Stimulated activated CD4-positive, alpha-beta T cell treated with anti-CD3 and anti-CD28 coated beads, Interleukin-15, amount 100 ng/mL, for 48 hours (primary cell): ENCODE measurements around the gene SEMA7A.
"Not testable (repeated sequence)": the region's sequence is repeated elsewhere in the genome, so short reads cannot be mapped to it uniquely, and the experiment has no call there.

Source experiments
- DNase-seq, 2 donors: peaks; one replicate each; pipeline ENCODE4 v3.0.0-alpha.2; 2020; ENCODE audit warnings: low read depth in 2 of 2

Gene SEMA7A

DNA sequence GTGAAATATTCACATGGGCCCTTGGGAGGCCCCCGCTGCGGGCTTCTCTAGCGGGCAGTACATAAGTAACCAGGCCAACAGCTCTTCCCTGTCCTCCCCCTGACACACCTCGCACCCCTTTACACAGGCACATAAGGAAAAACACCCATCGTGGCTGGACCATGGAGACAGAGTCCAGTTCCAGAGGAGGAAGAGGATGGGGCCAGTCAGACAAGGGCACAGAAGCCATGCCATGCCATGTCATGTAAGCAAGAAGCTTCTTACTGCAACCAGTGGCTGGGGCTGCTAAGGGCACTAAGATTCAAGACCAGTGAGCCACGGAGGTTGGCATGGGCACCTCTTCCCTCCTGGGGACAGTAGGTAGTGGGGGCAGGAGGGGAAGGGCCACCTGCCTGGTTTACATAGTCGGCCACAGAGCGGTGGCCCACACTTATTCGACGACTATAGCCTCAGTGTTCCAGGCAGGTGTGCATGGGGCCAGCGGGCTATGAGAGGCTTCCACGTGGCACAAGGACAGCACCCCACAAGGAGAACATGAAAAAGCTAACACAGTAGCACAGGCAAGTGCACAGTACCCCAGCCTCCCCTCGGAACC, 60.6 kb downstream of the SEMA7A start:
- no peak for DNase-seq

DNA sequence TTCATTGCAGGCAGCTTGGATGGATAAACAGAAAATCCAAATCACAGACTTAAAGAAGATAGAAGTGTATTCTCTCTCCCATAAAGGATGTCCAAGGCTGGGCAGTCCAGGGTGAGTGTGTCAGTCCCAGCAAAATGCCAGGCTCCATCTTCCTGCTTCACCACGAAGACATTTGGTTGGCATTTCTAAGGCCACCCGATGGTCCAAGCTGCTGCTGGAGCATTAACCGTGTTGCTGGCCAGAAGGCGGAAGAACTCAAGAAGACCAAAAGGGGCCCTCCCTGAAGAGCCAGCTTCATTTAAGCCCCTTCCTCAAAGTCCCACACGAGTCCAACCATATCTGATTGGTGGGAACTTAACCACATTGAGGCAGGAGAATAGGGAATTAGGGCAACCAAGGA, 63.3 kb downstream of the SEMA7A start:
- DNase-seq = no peak

DNA sequence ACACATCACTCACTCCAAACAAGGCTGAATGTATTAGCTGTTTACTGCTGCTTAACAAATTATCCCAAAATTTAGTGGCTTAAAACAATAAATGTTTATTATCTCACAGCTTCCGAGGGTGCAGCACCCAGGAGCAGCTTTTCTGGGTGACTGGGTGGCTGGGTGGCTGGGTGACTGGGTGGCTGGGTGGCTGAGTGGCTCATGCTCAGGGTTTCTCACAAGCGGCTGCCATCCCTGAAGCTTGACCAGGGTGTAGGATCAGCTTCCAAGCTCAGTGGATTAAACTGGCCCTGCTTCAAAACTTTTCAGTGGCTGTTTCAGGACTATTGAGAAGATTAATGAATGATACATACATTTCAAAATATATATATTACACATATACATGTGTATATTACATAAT, 64.0 kb downstream of the SEMA7A start:
- DNase-seq = no peak

DNA sequence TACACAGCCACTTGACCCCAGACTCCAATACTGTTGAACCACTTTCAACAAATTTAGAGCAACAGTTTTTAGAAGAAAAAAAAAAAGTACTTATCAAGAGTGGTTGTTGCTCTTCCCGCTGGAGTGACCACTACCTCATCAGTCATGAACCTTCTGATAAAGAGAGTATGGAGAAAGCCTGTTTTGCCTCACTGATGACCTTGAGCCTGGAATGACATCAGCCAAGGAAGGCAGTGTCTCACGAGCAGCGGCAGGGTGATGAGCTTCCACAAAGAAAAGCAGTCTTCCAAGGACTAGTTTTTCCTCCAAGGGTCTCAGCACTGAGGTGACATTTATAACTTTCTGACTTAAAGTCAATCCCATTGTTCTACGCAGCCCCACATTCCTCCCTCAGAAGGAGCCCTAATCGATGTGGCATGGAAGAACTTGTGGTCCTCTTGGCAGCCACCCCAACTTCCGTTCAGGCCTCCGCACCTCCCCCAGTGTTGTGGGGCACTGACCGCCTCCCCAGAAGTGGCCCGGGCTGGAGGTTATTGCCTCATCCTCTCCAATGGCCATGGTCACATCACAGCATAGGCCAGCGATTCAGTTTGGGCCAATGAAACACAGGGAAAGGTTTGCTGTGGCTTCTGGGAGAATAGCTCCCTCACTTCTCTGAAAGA, 64.5 kb downstream of the SEMA7A start:
- DNase-seq = no peak

DNA sequence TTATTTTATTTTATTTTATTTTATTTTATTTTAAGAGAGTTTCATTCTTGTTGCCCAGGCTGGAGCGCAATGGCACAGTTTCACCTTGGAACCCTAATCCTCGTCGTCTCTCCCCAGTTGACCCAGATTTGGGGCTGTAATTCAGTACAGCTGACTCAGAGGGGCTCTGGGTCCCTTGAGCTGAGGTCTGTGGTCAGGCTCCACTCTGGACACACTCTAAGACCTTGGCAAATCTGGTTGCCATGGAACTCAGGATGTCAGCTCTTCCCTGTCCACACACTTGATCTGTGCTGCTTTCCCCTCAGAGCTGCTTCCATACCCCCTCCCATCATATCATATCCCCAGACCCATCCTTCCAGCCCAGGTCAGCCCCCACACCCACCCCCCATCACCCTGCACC, 65.6 kb downstream of the SEMA7A start:
- DNase-seq = no peak

DNA sequence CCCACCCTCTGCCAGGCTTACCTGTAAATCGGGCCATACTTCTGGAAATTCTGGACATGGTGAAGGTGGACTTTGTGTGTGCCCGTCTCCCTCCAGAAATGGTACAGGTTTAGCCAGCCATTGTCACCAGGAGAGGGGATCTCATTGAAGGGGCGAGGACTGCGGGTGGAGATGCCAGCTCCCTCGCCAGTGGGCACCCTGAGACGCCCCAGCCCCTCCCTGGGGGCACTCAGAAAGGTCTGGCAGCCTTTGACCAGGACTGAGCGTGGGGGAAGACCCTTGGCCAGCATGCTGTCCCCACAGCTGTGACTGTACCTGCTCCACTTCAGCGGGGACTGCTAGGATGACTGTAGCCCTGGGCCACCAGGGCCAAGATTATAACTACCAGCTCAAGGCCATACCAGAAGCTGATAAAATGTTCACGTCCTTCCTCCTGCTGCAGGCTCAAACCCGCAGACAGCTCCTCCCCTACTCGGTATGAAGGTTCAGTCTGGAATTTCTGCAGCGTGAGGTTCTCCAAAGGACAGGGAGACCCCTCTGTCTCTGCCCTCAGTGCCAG, 66.4 kb downstream of the SEMA7A start, which contains the start of gene CYP11A1:
CYP11A1 (minus strand) TSS at position 351 of the 559 bp plus-strand sequence; CDS start at position 290, 61 bp downstream.
- no peak for DNase-seq

DNA sequence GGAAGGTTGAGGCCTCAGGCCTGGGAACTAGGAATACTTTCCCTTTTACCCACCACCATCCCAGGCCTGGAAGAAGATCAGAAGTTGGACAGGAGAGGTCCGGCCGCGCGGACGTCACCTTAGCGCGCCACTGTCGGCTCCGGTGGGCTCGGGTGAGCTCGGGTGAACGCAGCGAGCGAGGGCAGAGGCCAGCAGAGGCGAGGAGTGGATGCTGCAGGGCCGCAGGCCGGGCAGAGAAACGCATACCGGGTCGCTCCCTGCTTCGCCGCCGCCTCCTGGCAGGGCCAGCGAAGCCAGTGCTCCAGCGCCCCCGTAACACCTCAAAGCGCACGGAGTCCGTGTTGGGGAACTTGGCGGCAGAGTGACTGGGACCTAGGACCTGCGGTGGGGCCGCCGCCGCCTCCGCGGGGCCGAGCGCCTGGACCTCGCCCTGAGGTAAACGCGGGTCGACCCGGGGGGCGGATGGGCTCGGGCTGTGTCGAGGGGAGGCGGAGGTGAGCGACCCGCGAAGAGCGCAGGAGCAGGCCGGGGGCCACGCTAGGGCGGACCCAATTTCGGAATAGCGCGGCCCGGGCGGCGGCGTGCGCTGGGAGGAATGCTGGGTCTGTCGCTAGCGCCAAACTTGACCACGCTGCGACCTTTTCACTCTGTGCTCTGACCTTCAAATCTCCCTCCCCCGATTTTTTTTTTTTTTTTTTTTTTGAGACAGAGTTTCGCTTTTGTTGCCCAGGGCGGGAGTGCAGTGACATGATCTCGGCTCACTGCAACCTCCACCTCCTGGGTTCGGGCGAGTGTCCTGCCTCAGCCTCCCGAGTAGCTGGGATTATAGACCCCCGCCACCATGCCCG, 67.9 kb downstream of the SEMA7A start:
- no peak for DNase-seq

DNA sequence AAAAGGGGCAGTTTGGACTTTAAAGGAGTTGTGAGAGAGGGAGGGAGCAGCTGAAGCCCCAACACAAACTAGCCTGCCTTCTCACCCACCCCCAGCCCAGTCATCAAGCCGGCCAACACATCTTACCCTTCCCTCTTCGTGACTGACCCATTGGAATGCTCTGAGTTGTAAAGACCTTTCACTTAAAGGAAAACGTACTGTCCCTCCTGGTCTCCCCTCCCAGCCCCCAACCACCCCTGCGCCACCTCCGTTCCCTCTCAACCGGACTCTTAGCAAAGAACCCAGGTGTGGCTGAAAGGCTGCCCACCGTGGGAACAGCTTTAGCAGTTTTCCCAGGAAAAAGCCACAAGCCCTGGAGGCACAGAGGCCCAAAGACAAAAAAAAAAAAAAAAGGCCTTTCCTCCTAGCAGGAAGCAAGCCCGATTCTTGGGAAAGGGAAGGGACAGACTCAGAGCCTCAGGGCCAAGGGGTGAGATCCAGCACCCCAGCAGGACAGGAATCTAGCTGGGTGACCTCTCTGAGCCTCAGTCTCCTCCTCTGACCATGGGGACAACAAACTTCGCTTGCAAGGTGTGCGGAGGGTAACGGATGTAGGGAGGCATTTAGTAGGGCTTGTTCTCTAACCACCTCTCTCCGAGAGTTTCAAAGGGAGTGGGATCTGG, 68.7 kb downstream of the SEMA7A start:
- DNase-seq = no peak

DNA sequence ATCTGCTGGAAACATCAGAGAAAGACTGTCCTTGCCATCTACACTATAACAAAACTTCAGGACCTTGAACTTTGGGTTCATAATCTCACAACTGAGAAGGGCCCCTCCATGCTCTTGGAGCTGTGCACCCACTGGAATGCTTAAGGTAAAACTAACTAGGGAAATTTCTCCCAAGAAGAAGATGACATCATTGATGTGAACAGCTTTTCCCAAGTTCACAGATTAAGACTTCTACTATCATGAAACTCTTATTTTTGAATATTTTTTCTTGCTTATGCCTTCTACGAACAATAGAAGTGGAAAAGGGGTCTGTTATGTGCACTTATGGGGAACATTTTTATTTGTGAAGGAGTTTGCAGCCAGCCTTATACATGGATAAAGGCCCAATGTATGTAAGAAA, 71.3 kb downstream of the SEMA7A start:
- no peak for DNase-seq

DNA sequence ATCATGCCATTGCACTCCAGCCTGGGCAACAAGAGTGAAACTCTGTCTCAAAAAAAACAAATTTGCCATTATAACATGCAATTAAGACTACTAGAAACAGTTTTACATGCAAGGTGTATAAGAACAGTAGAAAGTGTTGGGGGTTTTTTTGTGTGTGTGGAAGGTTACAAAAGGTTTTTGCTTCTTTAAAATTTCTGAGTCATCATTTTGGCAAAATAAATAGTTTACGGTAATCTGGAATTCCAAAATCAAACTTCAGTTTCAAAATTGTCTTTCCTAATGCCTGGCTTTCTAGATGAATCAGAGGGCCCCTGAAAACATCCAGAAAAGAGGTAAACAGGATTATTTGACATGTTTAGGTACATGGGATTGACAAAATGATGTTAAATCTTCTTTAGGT, 72.9 kb downstream of the SEMA7A start:
- DNase-seq = not testable (repeated sequence)

DNA sequence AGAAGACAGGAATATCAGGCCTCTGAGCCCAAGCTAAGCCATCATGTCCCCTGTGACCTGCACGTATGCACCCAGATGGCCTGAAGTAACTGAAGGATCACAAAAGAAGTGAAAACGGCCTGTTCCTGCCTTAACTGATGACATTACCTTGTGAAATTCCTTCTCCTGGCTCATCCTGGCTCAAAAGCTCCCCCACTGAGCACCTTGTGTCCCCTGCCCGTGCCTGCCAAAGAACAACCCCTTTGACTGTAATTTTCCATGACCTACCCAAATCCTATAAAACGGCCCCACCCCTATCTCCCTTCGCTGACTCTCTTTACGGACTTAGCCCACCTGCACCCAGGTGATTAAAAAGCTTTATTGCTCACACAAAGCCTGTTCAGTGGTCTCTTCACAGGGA, 74.4 kb downstream of the SEMA7A start:
- DNase-seq = not testable (repeated sequence)
